WTC11 (cell line): ENCODE results near the gene AKAP6.

Source experiments
- CBFB ChIP-seq: sonication (generic); formaldehyde crosslinking; IDR thresholded peaks from 2 replicates; pipeline ENCODE4 v1.8.1; 2022; ENCODE audit warnings: mild to moderate bottlenecking, low read depth, missing genetic modification reagents
- ERG ChIP-seq: fragments of 250-450 bp; sonication (Bioruptor Pico); IDR thresholded peaks from 2 replicates; pipeline ENCODE4 v1.8.0; 2021; ENCODE audit warnings: mild to moderate bottlenecking
- JUN ChIP-seq: sonication (generic); formaldehyde crosslinking; IDR thresholded peaks from 2 replicates; pipeline ENCODE4 v1.8.0; 2023; ENCODE audit warnings: mild to moderate bottlenecking, missing genetic modification reagents
- ZNF219 ChIP-seq: sonication (generic); formaldehyde crosslinking; IDR thresholded peaks from 2 replicates; pipeline ENCODE4 v1.8.0; 2023; ENCODE audit warnings: missing genetic modification reagents, mild to moderate bottlenecking, borderline replicate concordance
- ZNF317 ChIP-seq: sonication (generic); formaldehyde crosslinking; IDR thresholded peaks from 2 replicates; pipeline ENCODE4 v1.8.1; 2023; ENCODE audit warnings: low read depth, mild to moderate bottlenecking, moderate library complexity, missing genetic modification reagents, borderline replicate concordance
- ZNF423 ChIP-seq: fragments of 250-450 bp; sonication (Bioruptor Pico); IDR thresholded peaks from 2 replicates; pipeline ENCODE4 v2.1.2; 2022; ENCODE audit warnings: mild to moderate bottlenecking, moderate library complexity
- TF ChIP-seq, protein P1 (sequence below): fragments of 200-600 bp; IDR thresholded peaks from 2 replicates; pipeline ENCODE4 v1.8.0; 2022; ENCODE audit warnings: antibody characterized with exemption
- TF ChIP-seq, protein P2 (sequence below): sonication (generic); formaldehyde crosslinking; IDR thresholded peaks from 2 replicates; pipeline ENCODE4 v1.8.1; 2022; ENCODE audit warnings: mild to moderate bottlenecking, moderate library complexity, missing genetic modification reagents
- TF ChIP-seq, protein P3 (sequence below): sonication (generic); formaldehyde crosslinking; conservative IDR thresholded peaks from 2 replicates; pipeline ENCODE4 v1.8.1; 2022; ENCODE audit warnings: mild to moderate bottlenecking, missing genetic modification reagents

DNA sequence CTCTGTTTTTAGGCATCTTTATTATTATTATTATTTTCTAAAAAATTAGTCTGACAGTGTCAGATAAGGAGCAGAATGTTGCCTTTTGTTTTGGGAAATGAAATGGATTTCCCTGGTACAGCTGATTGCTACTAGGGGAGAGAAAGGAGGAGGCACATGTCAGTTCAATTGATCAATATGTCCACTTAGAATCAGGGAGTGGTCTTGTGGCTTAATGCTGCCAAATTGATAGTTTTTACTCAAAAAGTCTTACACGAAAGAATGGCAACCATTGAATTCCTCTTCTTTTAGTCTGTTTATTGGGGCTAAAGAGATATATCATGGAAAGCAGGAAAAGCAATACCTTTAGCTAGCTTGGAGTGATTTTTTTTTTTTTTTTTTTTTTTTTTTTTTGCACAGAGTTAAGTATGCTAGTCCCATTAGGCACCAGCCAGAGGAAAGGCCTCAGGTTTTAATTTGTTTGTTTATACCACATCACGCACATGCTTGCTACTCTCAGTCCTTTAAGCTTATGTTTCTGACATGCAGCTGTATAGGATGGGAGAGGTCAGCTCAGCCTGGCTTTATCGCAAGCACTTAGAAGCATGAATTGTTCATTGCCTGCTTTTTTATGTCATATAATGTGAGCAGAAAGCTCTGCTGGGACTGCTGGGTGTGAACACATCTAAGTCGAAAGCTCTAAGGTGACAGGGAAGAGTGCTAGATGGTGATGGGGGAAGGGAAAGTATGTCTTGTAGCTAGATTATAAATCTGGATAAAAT, 1.4 kb downstream of the AKAP6 start:
- TF ChIP-seq, protein P1, sequence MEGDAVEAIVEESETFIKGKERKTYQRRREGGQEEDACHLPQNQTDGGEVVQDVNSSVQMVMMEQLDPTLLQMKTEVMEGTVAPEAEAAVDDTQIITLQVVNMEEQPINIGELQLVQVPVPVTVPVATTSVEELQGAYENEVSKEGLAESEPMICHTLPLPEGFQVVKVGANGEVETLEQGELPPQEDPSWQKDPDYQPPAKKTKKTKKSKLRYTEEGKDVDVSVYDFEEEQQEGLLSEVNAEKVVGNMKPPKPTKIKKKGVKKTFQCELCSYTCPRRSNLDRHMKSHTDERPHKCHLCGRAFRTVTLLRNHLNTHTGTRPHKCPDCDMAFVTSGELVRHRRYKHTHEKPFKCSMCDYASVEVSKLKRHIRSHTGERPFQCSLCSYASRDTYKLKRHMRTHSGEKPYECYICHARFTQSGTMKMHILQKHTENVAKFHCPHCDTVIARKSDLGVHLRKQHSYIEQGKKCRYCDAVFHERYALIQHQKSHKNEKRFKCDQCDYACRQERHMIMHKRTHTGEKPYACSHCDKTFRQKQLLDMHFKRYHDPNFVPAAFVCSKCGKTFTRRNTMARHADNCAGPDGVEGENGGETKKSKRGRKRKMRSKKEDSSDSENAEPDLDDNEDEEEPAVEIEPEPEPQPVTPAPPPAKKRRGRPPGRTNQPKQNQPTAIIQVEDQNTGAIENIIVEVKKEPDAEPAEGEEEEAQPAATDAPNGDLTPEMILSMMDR: no peak
- TF ChIP-seq JUN (CRISPR knock-in tag) (no peak), CBFB (no peak), ERG (CRISPR knock-in tag) (no peak), ZNF317 (CRISPR knock-in tag) (no peak), ZNF423 (no peak), ZNF219 (CRISPR knock-in tag) (no peak)
- TF ChIP-seq, protein P2, sequence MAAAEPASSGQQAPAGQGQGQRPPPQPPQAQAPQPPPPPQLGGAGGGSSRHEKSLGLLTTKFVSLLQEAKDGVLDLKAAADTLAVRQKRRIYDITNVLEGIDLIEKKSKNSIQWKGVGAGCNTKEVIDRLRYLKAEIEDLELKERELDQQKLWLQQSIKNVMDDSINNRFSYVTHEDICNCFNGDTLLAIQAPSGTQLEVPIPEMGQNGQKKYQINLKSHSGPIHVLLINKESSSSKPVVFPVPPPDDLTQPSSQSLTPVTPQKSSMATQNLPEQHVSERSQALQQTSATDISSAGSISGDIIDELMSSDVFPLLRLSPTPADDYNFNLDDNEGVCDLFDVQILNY (CRISPR knock-in tag): no peak
- TF ChIP-seq, protein P3, sequence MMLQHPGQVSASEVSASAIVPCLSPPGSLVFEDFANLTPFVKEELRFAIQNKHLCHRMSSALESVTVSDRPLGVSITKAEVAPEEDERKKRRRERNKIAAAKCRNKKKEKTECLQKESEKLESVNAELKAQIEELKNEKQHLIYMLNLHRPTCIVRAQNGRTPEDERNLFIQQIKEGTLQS (CRISPR knock-in tag): no peak
